HG02870 (cell line): ENCODE data around the gene PPIE.

ENCODE experiments used
- ATAC-seq: cut with Tn5 transposase; IDR thresholded peaks from one replicate; pipeline ENCODE4 v1.9.1; 2021; ENCODE audit warnings: mild to moderate bottlenecking, moderate library complexity; ENCODE audit not compliant: unreplicated experiment

PPIE gene

GRCh38 chr1:39800471-39800835, 61.8 kb downstream of the PPIE start:
- ATAC-seq: no peak

- ATAC-seq: no peak
These were observed 64.0 kb downstream of the PPIE start for GRCh38 chr1:39802496-39803260.

- no peak for ATAC-seq
These were observed 66.7 kb downstream of the PPIE start for GRCh38 chr1:39805385-39805784.

GRCh38 chr1:39808784-39809517, 70.3 kb downstream of the PPIE start:
- no peak for ATAC-seq

- no peak for ATAC-seq
These were observed 74.2 kb downstream of the PPIE start for GRCh38 chr1:39812913-39813312.
